AG20443 (cell line): ENCODE data around the gene TAOK1.

Experiments
- DNase-seq: peaks from one replicate; pipeline ENCODE4 v3.0.0; 2012; ENCODE audit warnings: low spot score, mixed read lengths

The TAOK1 gene

DNA sequence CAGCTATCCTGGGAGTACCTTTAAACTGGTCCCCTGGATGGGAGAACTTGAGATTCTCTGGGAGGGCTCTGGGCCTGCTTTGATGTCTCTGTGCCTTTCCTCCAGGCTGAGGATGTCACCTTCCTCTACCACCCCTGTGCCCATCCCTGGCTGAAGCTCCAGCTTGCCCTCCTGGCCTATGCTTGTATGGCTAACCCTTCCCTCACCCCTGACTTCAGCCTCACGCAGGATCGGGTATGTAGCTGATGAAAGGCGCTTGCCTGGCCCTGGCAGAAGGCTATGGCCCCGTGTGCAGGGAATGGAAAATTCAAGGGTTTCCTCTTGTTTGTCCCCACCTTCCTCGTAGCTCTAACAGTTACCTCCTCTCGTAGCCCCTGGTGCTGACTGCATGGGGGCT, 181.3 kb downstream of the TAOK1 start:
- no peak for DNase-seq

DNA sequence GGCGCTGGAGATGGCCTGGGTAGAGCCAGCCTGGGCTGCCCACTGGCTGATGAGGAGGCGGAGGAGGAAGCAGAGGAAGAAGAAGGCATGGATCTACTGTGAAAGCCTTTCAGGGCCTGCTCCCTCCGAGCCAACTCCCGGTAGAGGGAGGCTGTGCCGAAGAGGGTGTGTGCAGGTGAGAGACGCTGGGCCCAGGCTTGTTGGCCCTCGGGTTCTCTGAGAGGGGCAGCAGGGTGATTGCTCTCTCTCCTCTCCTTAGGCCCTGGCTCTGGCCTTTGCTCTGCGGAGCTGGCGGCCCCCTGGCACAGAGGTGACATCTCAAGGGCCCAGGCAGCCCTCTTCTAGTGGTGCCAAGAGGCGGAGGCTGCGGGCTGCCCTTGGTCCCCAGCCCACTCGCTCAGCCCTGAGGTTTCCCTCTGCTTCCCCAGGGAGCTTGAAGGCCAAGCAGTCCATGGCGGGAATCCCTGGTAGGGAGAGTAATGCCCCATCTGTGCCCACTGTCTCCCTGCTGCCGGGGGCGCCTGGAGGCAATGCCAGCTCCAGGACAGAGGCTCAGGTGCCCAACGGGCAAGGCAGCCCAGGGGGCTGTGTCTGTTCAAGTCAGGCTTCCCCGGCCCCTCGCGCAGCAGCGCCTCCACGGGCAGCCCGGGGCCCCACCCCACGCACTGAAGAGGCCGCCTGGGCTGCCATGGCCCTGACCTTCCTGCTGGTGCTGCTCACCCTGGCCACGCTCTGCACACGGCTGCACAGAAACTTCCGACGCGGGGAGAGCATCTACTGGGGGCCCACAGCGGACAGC, 181.9 kb downstream of the TAOK1 start:
- peak; percentile 25 for DNase-seq

DNA sequence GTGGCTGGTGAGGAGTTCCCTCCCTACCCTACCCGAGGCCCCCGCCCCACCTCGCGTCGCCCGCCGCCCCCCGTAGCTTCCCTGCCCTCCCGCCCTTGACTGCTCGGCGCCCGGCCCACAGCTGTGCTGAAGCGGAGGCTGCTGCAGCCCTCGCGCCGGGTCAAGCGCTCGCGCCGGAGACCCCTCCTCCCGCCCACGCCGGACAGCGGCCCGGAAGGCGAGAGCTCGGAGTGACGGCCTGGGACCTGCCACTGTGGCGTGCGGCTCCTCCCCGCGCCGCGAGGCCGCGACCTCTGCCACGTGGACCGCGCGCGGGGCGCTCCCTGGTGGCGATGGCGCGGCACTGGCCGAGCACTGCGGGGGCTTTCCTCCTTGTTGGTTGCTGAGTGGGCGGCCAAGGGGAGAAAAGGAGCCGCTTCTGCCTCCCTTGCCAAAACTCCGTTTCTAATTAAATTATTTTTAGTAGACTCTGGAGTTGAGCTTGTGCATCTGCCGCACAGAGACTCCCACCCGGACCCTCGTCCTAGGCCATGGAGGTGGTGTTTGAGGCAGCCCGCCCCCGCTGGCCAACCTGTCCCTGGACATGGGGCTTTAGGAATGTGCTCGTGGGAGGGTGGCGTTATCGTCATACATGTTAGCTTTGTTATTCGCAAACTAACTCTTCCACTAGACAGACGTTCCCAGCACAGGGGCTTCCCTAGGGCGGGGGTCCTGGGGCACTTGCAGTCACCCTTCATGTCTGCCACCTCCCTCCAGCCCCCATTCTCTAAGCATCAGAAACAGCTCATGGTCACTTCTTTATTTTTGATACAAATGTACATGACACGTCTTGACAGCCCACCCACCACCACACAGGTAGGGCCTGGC, 182.8 kb downstream of the TAOK1 start:
- peak; percentile 84 for DNase-seq

DNA sequence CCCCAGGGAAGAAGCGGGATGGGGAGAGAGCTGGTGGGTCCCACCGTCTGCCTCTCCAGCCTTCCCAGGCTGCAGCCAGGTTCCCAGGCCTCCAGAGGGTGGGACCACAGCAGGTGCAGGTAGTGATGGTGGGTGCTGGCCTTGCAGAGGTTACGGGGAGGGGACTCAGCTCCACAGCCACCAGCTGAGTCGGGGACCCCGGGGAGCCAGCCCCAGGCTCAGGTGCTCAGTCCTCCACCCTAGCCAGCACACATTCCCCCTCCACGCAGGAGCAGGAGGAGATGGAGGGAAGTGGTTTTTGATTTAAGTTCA, 183.4 kb downstream of the TAOK1 start:
- DNase-seq = no peak

DNA sequence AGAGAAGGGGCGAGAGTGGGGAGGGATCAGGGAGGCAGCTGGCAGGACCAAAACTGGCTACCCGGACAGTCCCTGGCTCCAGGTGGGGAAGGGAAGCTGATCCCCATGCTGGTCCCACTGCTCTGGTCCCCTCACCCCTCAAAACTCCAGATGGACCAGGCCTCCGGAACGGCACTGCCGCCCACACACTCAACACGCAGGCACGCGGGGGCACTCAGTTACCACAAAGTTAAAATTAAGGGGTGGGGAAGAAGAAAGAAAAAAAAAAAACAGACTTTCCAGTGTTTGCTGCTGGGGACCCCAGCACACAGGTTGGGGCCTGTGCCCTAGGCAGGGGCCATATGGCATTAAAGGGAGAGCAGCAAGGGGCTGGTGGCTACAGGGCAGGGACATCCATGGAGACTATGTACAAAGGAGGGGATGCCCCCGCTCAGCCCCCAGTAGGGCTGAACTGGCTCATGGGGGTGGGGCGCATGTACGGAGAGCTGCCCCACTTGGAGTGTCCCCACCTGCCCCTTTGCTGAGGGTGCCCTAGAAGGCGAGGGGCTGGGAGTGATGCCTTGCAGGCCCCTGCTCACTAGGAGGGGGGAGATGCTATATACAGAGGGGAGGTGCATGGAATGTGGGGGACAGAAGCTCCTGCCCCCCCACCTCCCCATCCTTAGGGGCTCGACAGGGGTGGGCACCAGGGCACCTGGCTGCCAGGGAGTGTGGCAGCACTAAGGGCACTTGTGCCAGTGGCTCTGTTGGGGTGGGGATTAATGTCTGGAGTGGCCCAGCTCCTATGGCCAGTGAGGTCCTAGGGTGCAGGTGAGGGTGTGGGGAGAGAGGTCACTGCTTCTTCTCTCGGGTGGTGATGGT, 183.9 kb downstream of the TAOK1 start:
- DNase-seq = no peak

DNA sequence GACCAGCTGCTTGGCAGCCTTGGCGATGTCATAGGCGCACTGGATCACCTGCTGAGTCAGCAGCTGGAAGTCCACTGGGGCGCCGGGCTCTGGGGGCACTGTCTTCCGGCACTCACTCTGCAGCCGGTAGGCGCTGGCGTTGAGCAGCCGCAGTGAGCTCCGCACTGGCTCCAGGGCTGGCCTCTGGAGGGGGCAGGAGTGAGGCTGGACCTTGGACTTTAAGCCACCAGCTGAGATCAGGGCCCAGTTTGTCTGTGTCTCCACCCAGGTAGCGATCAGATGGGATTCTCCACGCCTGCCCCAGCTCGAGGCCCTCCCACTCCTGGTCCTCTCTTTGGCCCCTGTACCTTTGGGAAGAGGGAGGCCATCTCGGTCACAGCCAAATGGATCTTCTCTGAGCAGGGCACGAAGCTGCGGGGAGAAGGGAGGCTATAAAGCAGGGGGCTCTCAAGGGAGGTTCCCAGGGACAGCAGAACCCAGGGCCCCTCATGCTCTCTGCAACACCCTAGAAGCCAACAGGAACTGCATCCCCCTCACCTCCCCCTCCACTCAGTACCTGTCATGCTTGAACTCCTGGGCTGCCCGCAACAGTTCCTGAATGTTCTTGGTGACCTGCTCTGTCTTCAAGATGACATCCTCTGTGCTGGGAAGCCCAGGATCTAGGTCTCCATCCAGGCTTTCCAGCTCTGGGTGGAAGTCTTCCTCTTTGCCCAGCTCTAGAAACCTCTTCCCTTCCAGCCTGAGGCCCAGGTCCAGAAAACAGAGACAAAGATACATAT, 184.8 kb downstream of the TAOK1 start:
- DNase-seq = no peak

DNA sequence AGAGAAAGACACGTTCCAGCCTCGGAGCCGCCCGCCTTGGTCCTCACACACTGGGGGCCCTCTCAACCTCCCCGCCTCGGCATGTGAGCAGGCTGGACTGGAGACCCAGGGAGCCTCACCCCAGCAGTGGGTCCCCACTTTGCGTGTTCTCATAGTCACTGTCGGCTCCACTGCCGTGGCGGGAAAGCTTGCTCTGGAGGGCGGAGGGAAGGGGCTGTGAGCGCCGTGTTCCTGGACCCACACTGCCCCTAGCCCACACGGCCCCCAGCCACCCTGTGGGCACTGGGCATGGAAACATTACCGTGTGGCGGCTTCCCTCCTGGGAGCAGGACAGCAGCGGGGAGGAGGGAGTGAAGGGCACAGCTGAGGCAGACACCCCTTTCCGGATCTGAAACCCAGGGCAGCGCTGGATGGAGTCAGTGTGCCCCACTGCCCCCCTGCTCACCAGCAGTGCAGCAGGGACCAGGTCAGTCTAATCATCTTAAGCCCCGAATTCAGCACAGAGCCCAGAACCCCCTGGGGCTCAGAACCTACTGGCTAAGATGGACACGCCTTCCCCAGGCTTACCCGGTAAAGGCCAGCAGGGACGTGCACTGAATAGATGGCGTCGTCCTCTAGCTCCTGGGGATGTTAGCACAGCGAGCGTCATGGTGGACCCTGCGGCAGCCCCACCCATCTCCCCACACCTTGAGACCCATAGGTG, 185.5 kb downstream of the TAOK1 start:
- no peak for DNase-seq

DNA sequence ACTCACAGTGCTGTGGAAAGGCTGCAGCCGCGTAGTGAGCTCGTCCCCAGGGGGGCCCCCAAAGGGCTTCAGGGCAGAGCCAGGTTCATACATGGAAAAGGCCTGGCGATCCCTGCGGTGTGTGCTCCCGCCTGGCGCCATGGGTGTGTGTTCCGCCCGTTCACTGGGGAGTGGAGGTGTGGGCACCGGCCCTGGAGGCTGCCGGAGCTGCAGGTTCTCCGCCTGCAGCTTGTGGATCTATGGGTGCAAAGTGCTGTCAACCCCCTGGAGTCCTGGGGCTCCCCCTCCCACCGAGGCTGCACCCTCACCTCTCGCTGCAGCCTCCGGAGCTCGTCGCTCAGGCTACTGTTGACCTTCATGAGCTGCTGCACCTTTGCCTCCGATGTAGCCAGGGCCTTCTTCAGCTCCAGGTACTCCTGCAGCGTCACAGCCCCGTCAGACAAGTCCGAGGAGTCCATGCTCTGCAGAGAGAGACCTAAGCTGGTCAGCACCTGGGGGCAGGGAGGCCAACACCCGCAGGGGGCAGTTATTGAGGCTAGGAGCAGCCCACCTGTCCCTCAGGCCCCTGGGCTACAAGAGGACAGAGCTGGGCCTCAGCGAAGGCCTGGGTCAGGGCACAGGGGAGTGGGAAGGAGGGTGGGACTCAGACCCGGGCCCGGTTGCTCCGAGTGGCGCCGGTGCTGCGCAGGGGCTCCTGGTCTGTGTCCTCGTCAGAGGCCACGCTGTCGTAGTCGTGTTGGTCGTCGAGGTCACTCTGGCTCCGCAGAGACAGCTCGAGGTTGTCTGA, 186.2 kb downstream of the TAOK1 start:
- no peak for DNase-seq

DNA sequence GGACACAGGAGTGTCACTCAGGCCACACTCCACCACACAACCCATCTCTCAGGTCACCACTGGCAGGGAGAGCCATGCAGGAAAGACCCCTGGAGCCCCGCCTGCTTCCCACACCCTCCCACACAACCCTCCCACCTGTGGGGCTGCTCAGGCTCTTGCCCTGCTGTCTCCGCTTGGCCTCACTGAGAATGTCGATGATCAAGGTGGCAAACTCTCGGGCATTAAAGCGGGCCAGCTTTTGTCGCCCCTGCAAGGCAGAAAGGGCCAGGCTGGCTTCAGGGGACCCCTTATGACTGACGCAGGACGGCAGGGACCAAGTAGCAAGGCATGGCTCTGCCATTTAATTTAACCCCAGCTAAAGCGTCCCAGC, 186.8 kb downstream of the TAOK1 start:
- DNase-seq = no peak

DNA sequence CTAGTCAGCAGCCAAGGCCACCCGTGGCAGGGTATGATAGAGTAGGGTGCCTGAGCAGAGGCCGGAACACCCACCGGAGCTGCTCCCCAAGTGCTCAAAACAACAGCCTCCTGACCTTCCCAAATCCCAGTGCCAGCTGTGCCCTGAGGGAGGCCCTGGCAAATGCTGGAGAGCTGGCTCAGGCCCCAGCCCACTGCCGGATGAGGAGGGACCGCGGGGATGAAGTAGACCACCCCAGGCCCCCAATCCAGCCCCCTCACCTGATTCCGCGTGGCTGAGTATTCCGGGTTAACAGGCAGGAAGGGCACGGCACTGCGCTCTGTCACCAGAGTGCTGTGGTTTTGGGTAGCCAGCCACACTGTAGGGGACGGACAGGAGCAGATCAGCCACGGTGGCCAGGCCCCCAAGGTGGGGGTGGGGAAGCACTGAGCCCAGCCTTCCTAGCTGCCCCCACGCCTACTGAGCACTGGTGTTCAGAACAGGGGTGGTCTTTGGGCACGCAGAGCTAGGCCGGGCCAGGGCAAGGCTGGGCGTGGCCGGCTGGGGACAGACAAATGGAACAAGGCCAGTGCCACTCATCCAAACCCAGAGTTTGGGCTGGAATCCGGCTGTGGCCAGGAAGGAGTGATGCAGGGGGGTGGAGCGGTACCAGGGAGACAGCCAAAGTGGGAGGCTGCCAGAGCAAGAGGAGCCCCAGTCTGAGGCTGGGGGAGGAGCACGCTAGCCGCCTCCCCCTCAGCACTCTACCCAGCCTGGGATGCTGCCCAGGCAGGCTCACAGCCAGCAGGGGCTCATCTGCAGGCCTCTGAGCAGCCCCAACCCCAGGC, 187.4 kb downstream of the TAOK1 start:
- DNase-seq = peak; percentile 84

DNA sequence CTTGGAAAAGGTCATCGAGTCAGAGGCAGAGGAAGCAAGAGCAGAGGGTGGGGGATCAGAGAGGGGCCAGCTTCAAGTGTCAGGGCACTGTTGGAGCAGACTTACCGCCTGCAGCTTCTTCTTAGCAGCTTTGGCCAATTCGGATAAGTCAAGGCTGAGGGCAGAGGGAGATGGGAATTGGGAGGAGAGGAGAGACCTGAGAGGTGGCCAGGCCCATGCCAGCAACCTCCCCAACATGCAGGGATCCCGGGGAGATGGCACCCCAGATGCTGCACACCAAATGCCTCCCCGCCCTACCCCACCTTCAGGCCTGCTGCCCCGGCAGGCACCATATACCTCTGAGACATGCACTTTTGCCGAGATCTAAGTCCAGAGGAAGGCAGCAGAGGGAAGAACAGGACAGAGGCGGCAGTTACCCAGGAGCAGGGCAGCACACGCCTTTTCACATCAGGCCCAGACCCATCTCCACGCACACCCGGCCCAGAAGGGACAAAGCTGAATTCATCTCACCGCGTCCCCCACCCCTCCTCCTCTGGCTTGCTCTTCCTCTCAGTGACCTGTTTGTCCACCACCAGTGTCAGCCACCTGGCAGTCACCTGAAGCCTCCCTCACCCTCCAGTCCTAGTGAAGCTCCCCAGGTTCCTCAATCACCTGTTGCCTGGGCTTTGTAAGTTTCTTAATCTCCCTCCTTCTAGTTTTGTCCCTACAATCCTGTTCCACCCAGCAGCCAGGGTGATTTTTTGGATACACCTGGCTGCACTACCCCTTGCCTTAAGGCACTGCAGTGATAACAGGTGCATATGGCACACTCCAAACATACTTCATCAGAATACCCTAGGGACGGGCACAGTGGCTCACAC, 188.7 kb downstream of the TAOK1 start:
- DNase-seq = no peak

DNA sequence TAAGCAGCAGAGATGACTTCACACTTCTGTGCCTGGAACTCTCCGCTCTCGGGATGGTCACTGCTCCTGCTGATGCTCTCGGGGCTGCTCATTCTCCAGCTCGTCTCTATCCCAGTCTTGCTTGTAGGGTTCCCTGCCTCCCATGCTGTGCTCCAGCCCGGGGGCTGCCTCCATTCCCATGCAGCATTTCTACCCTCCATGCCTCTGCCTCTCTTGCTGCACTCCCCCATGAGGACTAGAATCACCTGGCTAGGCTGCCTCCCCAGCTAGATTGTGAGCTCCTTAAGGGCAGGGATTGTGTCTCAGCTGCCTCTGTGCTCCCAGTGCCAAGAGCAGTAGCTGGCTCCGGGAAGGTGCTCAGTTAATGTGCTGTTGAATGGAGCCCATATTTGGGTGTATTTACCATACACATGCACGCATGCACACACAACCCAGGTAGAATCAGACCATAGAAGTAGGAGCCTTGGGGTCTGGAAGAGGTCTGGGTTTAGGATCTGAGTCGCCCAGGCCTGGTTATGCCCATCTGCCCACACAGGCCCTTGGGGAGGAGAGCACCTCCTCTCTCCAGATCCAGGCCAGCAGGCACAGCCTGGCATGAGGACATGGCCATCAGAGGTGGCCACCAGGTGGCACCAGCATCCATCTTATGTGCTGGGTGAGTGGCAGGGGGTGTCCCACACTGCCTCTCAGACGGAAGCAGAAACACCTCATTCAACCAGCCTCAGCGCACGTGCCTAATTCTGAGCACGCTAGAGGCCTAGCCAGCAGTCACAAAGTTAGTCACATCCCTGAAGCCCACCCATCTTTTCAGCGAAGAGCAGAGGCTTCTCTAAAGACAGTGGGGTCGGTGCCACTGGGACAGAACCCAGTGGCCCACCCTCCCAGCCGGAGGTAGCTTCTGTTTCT, 190.0 kb downstream of the TAOK1 start:
- peak; percentile 88 for DNase-seq

DNA sequence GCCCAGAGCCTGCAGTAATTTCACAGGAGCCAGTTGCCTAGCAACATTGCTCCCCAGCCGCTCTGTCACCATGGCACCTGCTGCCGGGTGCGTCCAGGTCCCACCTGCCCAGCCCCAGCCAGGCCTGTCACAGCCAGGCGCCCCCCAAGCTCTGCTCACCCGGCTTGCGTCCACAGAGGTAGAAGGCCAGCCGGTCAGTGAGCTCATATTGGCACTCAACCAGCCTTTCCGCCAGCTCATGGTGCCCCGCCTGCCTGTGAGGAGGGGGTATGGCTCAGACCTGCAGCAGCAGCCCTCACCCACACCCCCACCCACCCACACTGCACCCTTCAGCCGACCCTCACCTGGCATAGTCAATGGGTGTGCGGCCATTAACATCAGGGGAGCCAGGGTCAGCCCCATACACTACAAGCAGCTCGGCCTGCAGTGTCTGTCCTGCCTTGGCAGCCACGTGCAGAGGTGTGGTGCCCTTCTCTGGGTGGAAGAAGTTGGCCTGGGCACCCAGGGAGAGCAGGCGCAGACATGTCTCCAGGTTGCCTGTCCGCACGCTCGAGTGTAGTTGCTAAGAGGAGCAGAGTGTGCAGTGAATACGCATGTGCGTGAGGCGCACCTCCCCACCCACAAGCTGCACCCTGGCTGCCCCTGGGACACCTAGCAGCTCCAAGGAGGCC, 191.6 kb downstream of the TAOK1 start:
- DNase-seq = no peak

DNA sequence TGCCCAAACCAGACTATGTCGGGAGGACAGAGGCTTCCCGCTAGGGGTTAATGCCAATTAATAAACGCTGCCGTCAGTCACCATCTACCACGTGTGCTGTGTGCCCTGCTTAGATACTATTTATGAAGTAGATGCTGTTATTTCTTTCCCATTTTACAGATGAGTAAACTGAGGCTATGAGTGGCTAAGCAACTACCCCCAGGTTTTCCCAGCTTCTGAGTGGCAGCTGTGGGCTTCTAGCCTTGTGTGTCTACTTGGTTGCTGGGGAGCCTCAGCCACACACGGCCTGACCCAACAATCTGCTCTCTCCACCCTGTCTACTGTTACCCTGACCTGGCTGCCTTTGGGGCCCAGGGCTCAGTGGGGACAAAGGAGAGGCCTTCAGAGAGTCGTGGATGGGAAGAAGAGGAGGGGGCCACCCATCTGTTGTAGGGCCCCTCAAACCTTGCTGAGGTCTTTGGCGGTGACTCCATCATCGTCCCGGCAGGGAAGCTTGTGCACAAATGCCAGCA, 192.1 kb downstream of the TAOK1 start:
- no peak for DNase-seq

DNA sequence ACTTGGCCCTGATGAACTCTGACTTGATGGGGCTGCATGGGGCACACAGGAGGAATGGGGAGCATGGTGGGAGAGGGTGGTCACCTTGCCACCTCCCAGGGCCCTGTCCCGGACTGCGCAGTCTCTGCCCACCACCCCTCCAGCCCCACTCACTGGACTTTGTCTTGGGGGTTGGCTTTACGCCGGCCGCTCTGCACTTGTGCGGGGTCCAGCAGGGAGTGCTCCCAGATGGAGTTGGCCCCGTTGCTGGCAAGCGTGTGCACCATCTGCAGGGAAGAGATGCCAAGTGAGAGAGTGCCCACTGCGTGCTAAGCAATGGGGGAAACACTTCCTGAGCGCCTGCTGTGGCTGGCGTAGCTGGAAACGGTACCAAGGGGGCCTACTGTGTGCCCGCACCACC, 192.6 kb downstream of the TAOK1 start:
- no peak for DNase-seq
